ENCODE measurements around the gene RPP40.

GRCh38 chr6:4987432-4987831 lies 16.4 kb downstream of the RPP40 start:
- TF ChIP-seq, protein P1, sequence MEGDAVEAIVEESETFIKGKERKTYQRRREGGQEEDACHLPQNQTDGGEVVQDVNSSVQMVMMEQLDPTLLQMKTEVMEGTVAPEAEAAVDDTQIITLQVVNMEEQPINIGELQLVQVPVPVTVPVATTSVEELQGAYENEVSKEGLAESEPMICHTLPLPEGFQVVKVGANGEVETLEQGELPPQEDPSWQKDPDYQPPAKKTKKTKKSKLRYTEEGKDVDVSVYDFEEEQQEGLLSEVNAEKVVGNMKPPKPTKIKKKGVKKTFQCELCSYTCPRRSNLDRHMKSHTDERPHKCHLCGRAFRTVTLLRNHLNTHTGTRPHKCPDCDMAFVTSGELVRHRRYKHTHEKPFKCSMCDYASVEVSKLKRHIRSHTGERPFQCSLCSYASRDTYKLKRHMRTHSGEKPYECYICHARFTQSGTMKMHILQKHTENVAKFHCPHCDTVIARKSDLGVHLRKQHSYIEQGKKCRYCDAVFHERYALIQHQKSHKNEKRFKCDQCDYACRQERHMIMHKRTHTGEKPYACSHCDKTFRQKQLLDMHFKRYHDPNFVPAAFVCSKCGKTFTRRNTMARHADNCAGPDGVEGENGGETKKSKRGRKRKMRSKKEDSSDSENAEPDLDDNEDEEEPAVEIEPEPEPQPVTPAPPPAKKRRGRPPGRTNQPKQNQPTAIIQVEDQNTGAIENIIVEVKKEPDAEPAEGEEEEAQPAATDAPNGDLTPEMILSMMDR (IDR thresholded peaks at IDR 0.05) = no peak
- TF ChIP-seq POLR2A (IDR thresholded peaks at IDR 0.05) = no peak
